RWPE2 (cell line): Measurements from ENCODE around the gene KLC1.

ENCODE experiments used
- ATAC-seq: fragments of 200-7000 bp; cut with Tn5 transposase; 3 replicates; pipeline ENCODE4 v1.9.1; 2021; ENCODE audit warnings: low read depth
- DNase-seq: peaks from one replicate; pipeline ENCODE4 v3.0.0-alpha.2; 2020; ENCODE audit warnings: low spot score
- H3K27ac ChIP-seq: fragments of 450-650 bp; 2 replicates; pipeline ENCODE4 v1.5.1; 2017; ENCODE audit warnings: mild to moderate bottlenecking; ENCODE audit not compliant: poor library complexity, severe bottlenecking
- H3K27me3 ChIP-seq: fragments of 250-450 bp; sonication (Bioruptor Pico); 2 replicates; pipeline ENCODE4 v1.5.1; 2021; ENCODE audit warnings: mild to moderate bottlenecking, moderate library complexity; ENCODE audit not compliant: insufficient read depth, poor library complexity, severe bottlenecking
- H3K36me3 ChIP-seq: fragments of 250-450 bp; sonication (Bioruptor Pico); 2 replicates; pipeline ENCODE4 v1.5.1; 2020; ENCODE audit warnings: low read depth, mild to moderate bottlenecking, moderate library complexity
- H3K4me1 ChIP-seq: fragments of 250-450 bp; sonication (Bioruptor Pico); 2 replicates; pipeline ENCODE4 v1.5.1; 2021; ENCODE audit warnings: mild to moderate bottlenecking, moderate library complexity; ENCODE audit not compliant: insufficient read depth, poor library complexity, severe bottlenecking
- H3K4me3 ChIP-seq: fragments of 250-450 bp; sonication (Bioruptor Pico); 2 replicates; pipeline ENCODE4 v1.5.1; 2021; ENCODE audit warnings: mild to moderate bottlenecking, moderate library complexity; ENCODE audit not compliant: severe bottlenecking
- H3K9me3 ChIP-seq: fragments of 250-450 bp; sonication (Bioruptor Pico); 2 replicates; pipeline ENCODE4 v1.5.1; 2021; ENCODE audit warnings: mild to moderate bottlenecking, moderate library complexity; ENCODE audit not compliant: severe bottlenecking
- CTCF ChIP-seq: fragments of 450-650 bp; IDR thresholded peaks from one replicate; pipeline ENCODE4 v1.5.1; 2017; ENCODE audit warnings: mild to moderate bottlenecking, moderate library complexity; ENCODE audit not compliant: poor library complexity, severe bottlenecking

KLC1 gene

GRCh38 chr14:103680491-103681231, 51.6 kb downstream of the KLC1 start:
- no peaks in the 10 kb centered on the region for H3K4me1 ChIP-seq
- ATAC-seq (no peak), DNase-seq (no peak)
- TF ChIP-seq CTCF, result no peak
- no peak overlapping the region for H3K27ac ChIP-seq
- H3K9me3 ChIP-seq, result no peaks in the 10 kb centered on the region
- peaks cover 100% of the 10 kb centered on the region for H3K36me3 ChIP-seq
- H3K4me3 ChIP-seq, result no peak overlapping the region
- H3K27me3 ChIP-seq, result no peaks in the 10 kb centered on the region

- peaks cover 100% of the 10 kb centered on the region for H3K36me3 ChIP-seq
- ATAC-seq (no peak), DNase-seq (no peak)
- no peaks in the 10 kb centered on the region for H3K9me3 ChIP-seq
- H3K27me3 ChIP-seq, result no peaks in the 10 kb centered on the region
- no peak overlapping the region for H3K4me3 ChIP-seq
- no peaks in the 10 kb centered on the region for H3K4me1 ChIP-seq
- no peak for TF ChIP-seq CTCF
- no peak overlapping the region for H3K27ac ChIP-seq
Measured at GRCh38 chr14:103683139-103683538, 54.1 kb downstream of the KLC1 start.

- no peak overlapping the region for H3K27ac ChIP-seq
- H3K9me3 ChIP-seq, result no peaks in the 10 kb centered on the region
- ATAC-seq (no peak), DNase-seq (no peak)
- H3K27me3 ChIP-seq, result no peaks in the 10 kb centered on the region
- no peak for TF ChIP-seq CTCF
- no peak overlapping the region for H3K4me3 ChIP-seq
- H3K4me1 ChIP-seq, result no peaks in the 10 kb centered on the region
- H3K36me3 ChIP-seq, result peaks cover 100% of the 10 kb centered on the region
Measured at GRCh38 chr14:103684471-103684870, 55.5 kb downstream of the KLC1 start.

GRCh38 chr14:103684871-103685270, 55.9 kb downstream of the KLC1 start:
- H3K27me3 ChIP-seq, result no peaks in the 10 kb centered on the region
- H3K4me3 ChIP-seq, result no peak overlapping the region
- no peaks in the 10 kb centered on the region for H3K4me1 ChIP-seq
- TF ChIP-seq CTCF, result no peak
- peaks cover 99% of the 10 kb centered on the region for H3K36me3 ChIP-seq
- H3K27ac ChIP-seq, result no peak overlapping the region
- ATAC-seq (no peak), DNase-seq (no peak)
- no peaks in the 10 kb centered on the region for H3K9me3 ChIP-seq

- no peak overlapping the region for H3K4me3 ChIP-seq
- H3K9me3 ChIP-seq, result no peaks in the 10 kb centered on the region
- DNase-seq (no peak), ATAC-seq (no peak)
- no peak overlapping the region for H3K27ac ChIP-seq
- peaks cover 95% of the 10 kb centered on the region for H3K36me3 ChIP-seq
- H3K27me3 ChIP-seq, result no peaks in the 10 kb centered on the region
- no peak for TF ChIP-seq CTCF
- H3K4me1 ChIP-seq, result no peaks in the 10 kb centered on the region
Measured at GRCh38 chr14:103685276-103686211, 56.5 kb downstream of the KLC1 start.
